Effector memory CD8-positive, alpha-beta T cell (primary cell): Measurements from ENCODE around the gene CENPM.
"Not testable (repeated sequence)": the region's sequence is repeated elsewhere in the genome, so short reads cannot be mapped to it uniquely, and the experiment has no call there.

Experiments used
- ATAC-seq: fragments of 150-1000 bp; cut with Tn5 transposase; replicated peaks from 2 replicates; pipeline ENCODE4 v1.10.0; 2021; ENCODE audit warnings: mild to moderate bottlenecking, moderate library complexity
- DNase-seq, 3 experiments: peaks; one replicate each; pipeline ENCODE4 v3.0.0; 2021
- H3K27ac Mint-ChIP-seq, 2 donors: one replicate each; pipeline ENCODE4 v1.8.0; 2022; ENCODE audit warnings: mild to moderate bottlenecking in 2 of 2, mixed read lengths in 2 of 2, moderate library complexity in 2 of 2
- H3K27me3 Mint-ChIP-seq, 2 donors: one replicate each; pipeline ENCODE4 v1.8.0; 2022; ENCODE audit warnings: mixed read lengths in 2 of 2
- H3K36me3 Mint-ChIP-seq: one replicate; pipeline ENCODE4 v1.8.0; 2022; ENCODE audit warnings: mild to moderate bottlenecking, moderate library complexity, mixed read lengths; ENCODE audit not compliant: insufficient read depth
- H3K4me1 Mint-ChIP-seq, 2 donors: one replicate each; pipeline ENCODE4 v1.8.0; 2022; ENCODE audit warnings: low read depth in 2 of 2, mixed read lengths in 2 of 2
- H3K4me3 Mint-ChIP-seq, 2 donors: one replicate each; pipeline ENCODE4 v1.8.0; 2022; ENCODE audit warnings: mild to moderate bottlenecking in 2 of 2, mixed read lengths in 2 of 2, moderate library complexity in 2 of 2
- H3K9me3 Mint-ChIP-seq, 2 donors: one replicate each; pipeline ENCODE4 v1.8.0; 2022; ENCODE audit warnings: mixed read lengths in 2 of 2

CENPM gene

DNA sequence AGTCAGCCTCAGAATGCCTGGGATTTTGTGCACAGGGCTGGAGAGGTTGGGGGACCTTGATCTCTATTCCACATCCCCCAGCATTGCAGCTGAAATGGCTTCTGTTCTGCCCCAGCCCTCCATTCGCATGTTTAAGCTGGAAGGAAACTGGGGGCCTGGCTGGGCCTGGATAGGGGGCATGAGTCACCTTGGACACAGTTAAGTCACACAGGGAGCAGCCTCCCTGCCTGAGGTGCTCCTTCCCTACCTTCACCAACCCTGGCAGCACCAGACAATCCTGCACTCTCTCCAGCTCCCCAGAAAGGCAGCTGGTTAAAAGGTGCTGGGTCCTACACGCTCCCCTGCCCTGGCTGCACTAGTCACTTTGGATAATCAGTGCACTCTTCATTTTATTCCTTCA lies 5.8 kb upstream of the CENPM start:
- ATAC-seq (no peak), DNase-seq (no peak)
- Mint-ChIP-seq H3K27ac (no peak overlapping the region), H3K9me3 (no peaks in the 10 kb centered on the region), H3K27me3 (no peaks in the 10 kb centered on the region), H3K4me3 (no peak overlapping the region), H3K4me1 (peaks cover 3 to 4% of the 10 kb centered on the region in 2 donors), H3K36me3 (peaks cover 4% of the 10 kb centered on the region)

DNA sequence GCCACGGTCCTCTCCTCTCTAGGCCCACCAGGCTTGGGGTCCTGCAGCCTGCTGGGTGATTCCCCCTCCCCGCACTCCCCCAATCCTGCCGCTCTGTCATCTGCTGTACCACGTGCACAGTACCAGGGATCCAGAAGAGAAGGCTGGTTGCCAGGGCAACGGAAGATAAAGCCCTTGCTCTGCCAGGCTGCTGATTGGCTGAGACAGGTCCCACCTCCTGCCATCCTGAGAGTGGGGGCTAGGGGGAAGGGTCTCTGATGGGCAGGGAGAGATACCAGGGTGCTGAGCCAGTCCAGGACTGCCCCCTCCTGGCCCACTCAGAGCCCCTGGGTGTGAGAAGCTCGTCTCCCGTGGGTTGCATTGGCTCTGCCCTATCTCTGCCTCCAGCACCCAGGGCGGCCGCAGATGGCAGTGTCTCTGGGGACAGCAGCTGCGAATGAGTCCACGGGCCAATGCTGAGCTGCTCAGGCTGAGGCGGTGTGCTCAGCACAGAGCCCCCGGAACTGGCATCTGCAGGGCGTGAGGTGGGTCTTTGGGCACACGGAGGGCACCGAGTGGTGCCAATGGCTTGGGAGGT lies 5.0 kb upstream of the CENPM start, which contains the start of gene SMIM45:
Gene SMIM45, plus strand, starts transcription at position 253 of the 577 bp plus-strand sequence.
- Mint-ChIP-seq H3K9me3 (no peaks in the 10 kb centered on the region), H3K4me3 (no peak within 1 kb of the TSS), H3K27me3 (no peaks in the 10 kb centered on the region), H3K27ac (no peak within 1 kb of the TSS), H3K36me3 (peaks cover 4% of the 10 kb centered on the region), H3K4me1 (no peaks in the 10 kb centered on the region)
- ATAC-seq (no peak), DNase-seq (no peak)

DNA sequence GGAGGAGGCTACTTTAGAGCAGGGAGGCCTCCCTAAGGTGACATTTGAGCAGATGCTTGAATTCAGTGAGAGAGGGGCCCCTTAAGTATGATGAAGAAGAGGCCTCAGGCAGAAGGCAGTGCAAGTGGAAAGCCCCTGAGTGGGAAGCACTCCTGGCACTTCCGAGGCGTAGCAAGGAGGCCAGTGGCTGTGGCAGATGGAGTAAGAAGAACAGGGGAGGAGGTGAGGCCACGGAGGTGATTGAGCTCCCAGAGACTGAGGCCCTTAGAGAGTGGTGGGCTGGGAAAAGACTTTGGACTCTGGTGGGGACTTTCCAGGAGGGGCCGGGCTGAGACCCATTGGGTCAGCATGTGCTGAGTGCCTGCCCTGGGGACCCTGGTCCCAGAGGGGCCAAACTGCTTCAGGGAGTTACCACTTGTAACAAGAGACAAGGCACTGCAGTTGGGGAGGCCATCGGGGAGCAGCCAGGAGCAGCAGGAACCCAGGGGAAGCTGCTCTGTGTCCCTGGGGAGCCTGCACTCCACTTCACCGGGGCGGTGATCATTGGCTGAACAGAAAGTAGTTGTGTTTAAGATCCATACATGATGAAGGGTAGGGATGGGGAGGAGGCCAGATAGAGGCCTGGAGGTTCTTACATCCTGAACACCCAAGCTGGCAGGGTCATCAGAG lies 2.5 kb upstream of the CENPM start:
- H3K4me3 Mint-ChIP-seq, result no peak overlapping the region
- no peaks in the 10 kb centered on the region for H3K27me3 Mint-ChIP-seq

GRCh38 chr22:41948928-41949296 lies 2.0 kb upstream of the CENPM start:
- not testable (repeated sequence) for H3K36me3 Mint-ChIP-seq, H3K27ac Mint-ChIP-seq, H3K4me1 Mint-ChIP-seq, H3K4me3 Mint-ChIP-seq, H3K27me3 Mint-ChIP-seq, DNase-seq, ATAC-seq, H3K9me3 Mint-ChIP-seq

More for the DNA sequence above, 2.5 kb upstream of the CENPM start:
- Mint-ChIP-seq H3K4me1 (peaks cover 8 to 10% of the 10 kb centered on the region in 2 donors), H3K9me3 (no peaks in the 10 kb centered on the region), H3K36me3 (peaks cover 9% of the 10 kb centered on the region), H3K27ac (no peak overlapping the region)
- DNase-seq (no peak), ATAC-seq (no peak)

DNA sequence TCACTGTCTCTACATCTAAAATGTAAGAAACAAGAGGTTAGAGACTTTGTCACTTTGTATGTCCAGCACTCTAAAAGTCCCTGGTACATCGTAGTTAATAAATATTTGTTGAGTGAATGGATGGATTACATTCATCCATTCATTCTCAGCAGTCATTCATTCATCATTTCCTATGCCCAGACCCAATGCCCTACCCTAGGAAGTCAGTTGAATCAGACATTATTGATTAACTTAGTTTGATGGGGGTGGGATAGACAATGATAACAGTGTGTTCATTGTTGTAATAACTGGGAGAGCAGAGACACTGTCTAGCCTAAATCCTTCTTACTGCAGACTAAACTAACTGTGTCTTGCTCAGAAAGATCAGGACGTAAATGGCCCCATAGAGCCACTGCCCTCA lies 1.2 kb upstream of the CENPM start:
- Mint-ChIP-seq H3K27ac (no peak overlapping the region), H3K4me3 (peak overlapping the region in 1 of 2 donors; percentile 85), H3K9me3 (no peaks in the 10 kb centered on the region), H3K27me3 (no peaks in the 10 kb centered on the region), H3K36me3 (peaks cover 9% of the 10 kb centered on the region), H3K4me1 (peaks cover 8 to 11% of the 10 kb centered on the region in 2 donors)
- ATAC-seq (no peak), DNase-seq (no peak)

GRCh38 chr22:41947424-41948080 lies 600 bp upstream of the CENPM start:
- H3K27me3 Mint-ChIP-seq, result no peaks in the 10 kb centered on the region
- H3K9me3 Mint-ChIP-seq, result no peaks in the 10 kb centered on the region
- DNase-seq (no peak), ATAC-seq (no peak)
- peaks cover 8 to 11% of the 10 kb centered on the region in 2 donors for H3K4me1 Mint-ChIP-seq
- H3K27ac Mint-ChIP-seq, result peak overlapping the region in 1 of 2 donors; percentile 56
- peaks cover 9% of the 10 kb centered on the region for H3K36me3 Mint-ChIP-seq
- peak overlapping the region; percentile 85 to 90 for H3K4me3 Mint-ChIP-seq

GRCh38 chr22:41943661-41944209 lies 3.2 kb downstream of the CENPM start:
- no peaks in the 10 kb centered on the region for H3K9me3 Mint-ChIP-seq
- peaks cover 36% of the 10 kb centered on the region for H3K36me3 Mint-ChIP-seq
- ATAC-seq (no peak), DNase-seq (no peak)
- H3K4me1 Mint-ChIP-seq, result peaks cover 34 to 38% of the 10 kb centered on the region in 2 donors
- H3K4me3 Mint-ChIP-seq, result no peak overlapping the region
- H3K27ac Mint-ChIP-seq, result no peak overlapping the region
- no peaks in the 10 kb centered on the region for H3K27me3 Mint-ChIP-seq

GRCh38 chr22:41940832-41941765 lies 5.9 kb downstream of the CENPM start:
- H3K4me3 Mint-ChIP-seq, result peak overlapping the region; percentile 69 to 93
- peak; percentile 84 to 92 (median 84) for DNase-seq
- no peaks in the 10 kb centered on the region for H3K9me3 Mint-ChIP-seq
- peak overlapping the region; percentile 94 to 100 for H3K27ac Mint-ChIP-seq
- H3K36me3 Mint-ChIP-seq, result peaks cover 45% of the 10 kb centered on the region
- no peaks in the 10 kb centered on the region for H3K27me3 Mint-ChIP-seq
- peak; percentile 57 for ATAC-seq
- peaks cover 33 to 40% of the 10 kb centered on the region in 2 donors for H3K4me1 Mint-ChIP-seq

DNA sequence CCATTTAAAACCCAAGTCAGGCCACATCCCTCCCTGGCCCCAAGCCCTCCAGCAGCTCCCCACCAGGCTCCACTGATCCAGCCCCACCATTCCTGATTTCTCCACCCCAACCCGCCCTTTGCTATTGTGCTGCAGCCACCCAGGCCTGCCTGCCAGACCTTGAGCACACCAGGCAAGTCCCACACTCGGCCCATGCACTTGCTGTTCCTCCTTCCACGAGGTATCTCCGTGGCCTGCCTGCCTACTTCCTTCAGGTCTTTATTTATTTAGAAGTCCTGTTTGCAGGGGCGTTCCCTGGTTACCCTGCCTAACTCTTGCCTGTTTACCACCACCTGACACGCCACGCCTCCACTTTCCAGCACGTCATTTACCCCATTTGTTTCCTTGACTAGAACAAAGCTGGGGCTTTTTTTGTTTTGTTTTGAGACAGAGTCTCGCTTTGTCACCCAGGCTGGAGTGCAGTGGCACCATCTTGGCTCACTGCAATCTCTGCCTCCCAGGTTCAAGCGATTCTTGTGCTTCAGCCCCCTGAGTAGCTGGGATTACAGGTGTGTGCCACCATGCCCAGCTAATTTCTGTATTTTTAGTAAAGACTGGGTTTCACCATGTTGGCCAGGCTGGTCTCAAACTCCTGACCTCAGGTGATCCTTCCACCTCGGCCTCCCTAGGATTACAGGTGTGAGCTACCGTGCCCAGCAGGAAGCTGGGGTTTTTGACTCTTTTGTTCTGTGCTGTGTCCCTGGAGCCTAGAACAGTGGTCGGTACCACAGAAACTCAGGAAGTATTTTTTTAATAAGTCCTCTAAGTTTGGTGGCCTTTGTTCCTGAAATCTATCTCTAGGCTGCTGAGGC lies 6.7 kb downstream of the CENPM start:
- Mint-ChIP-seq H3K36me3 (peaks cover 47% of the 10 kb centered on the region), H3K4me3 (peak overlapping the region; percentile 69 to 93), H3K27me3 (no peaks in the 10 kb centered on the region), H3K4me1 (peaks cover 27 to 34% of the 10 kb centered on the region in 2 donors), H3K27ac (peak overlapping the region; percentile 94 to 100), H3K9me3 (no peaks in the 10 kb centered on the region)
- ATAC-seq, result peak; percentile 77
- peak; percentile 92 to 95 (median 95) for DNase-seq

GRCh38 chr22:41936894-41937169 lies 10.1 kb downstream of the CENPM start:
- no peak for DNase-seq
- Mint-ChIP-seq H3K4me1 (peaks cover 33 to 35% of the 10 kb centered on the region in 2 donors), H3K27me3 (no peaks in the 10 kb centered on the region), H3K27ac (peak overlapping the region in 1 of 2 donors; percentile 94), H3K36me3 (peaks cover 55% of the 10 kb centered on the region), H3K9me3 (no peaks in the 10 kb centered on the region), H3K4me3 (no peak overlapping the region)
- ATAC-seq, result no peak

DNA sequence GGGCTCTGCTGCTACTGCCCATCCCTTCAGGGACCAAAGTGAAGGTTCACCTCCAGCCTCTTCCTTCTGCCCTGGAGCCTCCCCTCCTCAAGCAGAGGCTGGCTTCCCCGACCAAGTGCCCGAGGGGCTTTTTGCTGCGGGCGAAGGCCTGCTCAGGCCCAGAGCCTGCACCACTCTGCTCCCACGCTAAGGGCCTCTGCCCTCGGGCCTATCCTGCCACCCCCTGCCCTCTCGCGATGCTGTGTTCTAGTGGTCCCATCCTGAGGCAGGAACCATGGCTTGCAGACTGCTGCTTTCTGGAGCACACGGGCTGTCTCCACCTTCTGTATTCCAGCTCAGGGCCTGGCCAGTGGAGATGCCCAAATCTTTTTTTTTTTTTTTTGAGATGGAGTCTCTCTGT lies 11.4 kb downstream of the CENPM start:
- Mint-ChIP-seq H3K4me3 (no peak overlapping the region), H3K36me3 (peaks cover 46% of the 10 kb centered on the region), H3K4me1 (peaks cover 20 to 23% of the 10 kb centered on the region in 2 donors), H3K9me3 (no peaks in the 10 kb centered on the region), H3K27me3 (no peaks in the 10 kb centered on the region), H3K27ac (peak overlapping the region in 1 of 2 donors; percentile 94)
- ATAC-seq (no peak), DNase-seq (no peak)

DNA sequence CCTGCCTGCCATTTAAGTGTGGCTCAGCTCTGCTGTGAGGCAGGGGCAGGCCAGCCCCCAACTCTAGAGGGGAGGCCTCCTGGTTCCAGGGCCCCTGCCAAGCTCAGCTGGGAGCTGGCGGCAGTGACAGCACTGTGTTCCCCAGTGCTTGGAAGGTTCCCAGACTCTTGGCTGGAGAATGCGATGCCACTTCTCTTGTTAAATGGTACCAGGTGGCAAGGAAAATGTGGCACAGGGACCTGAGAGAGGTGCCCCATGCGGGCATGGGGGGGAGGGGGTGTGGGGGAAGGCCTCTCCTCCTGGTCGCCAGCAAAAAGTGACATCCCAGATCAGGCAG lies 12.0 kb downstream of the CENPM start:
- ATAC-seq, result no peak
- DNase-seq, result no peak
- no peak overlapping the region for H3K4me3 Mint-ChIP-seq
- peaks cover 41% of the 10 kb centered on the region for H3K36me3 Mint-ChIP-seq
- no peaks in the 10 kb centered on the region for H3K9me3 Mint-ChIP-seq
- H3K4me1 Mint-ChIP-seq, result peaks cover 16 to 22% of the 10 kb centered on the region in 2 donors
- no peaks in the 10 kb centered on the region for H3K27me3 Mint-ChIP-seq
- H3K27ac Mint-ChIP-seq, result no peak overlapping the region
